AG09319 (cell line): ENCODE measurements around the gene TEPSIN.

ENCODE experiments used
- DNase-seq: peaks from one replicate; pipeline ENCODE4 v3.0.0-alpha.2; 2010; ENCODE audit warnings: low read depth; ENCODE audit errors: extremely low read depth
- TF ChIP-seq, protein P1 (sequence below): IDR thresholded peaks from 2 replicates; pipeline ENCODE4 v1.5.1; 2011; ENCODE audit warnings: low read depth, mild to moderate bottlenecking, inconsistent platforms, low read length, moderate library complexity

Gene TEPSIN

DNA sequence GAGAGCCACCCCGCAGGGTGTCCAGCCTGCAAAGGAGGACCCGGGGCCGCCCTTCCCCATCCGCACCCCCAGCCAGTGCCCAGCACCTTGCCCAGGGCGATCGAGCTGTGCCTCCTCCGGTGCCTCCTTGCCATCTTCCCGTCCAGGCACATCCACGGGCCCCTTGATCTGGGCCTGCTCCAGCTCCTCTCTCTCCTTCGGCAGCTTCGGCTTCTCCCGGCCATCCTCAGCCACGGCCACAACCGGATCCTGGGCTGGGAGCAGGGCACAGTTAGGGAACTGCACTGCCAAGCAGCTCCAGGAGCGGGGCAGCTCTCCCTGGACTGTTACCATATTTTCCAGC, 14.1 kb upstream of the TEPSIN start:
- TF ChIP-seq, protein P1, sequence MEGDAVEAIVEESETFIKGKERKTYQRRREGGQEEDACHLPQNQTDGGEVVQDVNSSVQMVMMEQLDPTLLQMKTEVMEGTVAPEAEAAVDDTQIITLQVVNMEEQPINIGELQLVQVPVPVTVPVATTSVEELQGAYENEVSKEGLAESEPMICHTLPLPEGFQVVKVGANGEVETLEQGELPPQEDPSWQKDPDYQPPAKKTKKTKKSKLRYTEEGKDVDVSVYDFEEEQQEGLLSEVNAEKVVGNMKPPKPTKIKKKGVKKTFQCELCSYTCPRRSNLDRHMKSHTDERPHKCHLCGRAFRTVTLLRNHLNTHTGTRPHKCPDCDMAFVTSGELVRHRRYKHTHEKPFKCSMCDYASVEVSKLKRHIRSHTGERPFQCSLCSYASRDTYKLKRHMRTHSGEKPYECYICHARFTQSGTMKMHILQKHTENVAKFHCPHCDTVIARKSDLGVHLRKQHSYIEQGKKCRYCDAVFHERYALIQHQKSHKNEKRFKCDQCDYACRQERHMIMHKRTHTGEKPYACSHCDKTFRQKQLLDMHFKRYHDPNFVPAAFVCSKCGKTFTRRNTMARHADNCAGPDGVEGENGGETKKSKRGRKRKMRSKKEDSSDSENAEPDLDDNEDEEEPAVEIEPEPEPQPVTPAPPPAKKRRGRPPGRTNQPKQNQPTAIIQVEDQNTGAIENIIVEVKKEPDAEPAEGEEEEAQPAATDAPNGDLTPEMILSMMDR = no peak
- no peak for DNase-seq

DNA sequence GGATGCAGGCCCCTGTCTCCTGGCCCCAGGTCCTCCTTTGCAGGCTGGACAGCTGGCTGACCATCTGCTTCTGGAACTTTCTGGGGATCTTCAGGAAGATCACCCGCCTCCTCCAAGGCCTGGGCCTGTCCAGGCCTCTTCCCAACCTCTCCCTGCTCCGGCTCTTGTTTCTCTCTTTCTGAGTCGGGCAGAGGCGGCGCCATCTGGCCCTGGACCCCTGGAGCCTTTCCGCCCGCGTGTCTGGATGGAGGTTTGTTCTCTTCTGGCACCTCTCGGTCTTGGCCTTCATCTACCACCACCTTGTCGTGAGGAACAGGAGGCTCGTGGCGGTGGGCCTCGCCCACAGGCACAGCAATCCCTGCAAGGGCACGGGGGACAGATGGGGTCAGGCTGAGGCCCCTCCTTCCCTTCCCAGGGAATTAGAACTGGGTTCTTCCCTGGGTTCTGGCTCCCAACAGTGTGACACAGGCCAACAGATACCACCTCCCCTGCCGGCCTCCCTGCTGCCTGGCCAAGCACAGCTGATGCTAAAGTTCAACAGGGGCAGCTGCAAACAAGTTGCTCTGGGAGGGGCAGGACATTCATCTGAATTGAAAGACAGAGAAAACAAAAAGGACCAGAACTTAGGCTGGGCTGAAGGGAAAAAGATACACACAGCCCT, 13.6 kb upstream of the TEPSIN start:
- TF ChIP-seq, protein P1 = no peak
- no peak for DNase-seq

DNA sequence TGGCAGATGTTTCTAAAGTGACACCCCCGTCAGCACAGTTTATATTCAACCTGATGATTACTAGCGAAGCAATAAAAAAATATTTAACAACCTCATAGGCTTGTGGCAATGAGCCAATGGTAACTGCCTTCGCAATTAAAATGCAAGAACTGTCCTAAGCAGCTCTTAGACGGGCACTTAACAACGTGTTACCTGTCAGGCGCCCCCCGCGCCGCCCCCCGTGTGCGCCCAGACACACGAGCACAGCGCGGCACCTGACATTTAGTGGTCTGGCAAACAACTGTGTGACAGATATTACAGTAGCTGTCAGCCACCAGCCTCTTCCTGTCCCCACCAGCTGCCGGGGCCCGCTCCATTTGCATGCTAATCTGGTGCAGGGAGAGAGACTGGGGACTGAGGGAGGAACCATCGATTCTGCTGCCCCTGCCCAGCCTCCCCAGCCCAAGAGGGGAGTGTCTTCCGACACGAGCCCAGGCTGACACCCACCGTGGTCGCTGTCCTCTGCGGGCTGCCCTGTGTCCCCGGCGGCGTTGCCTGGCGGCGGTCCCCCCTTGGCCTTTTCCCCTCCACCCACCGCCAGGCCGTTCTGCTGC, 12.9 kb upstream of the TEPSIN start:
- DNase-seq = no peak
- TF ChIP-seq, protein P1 = no peak

DNA sequence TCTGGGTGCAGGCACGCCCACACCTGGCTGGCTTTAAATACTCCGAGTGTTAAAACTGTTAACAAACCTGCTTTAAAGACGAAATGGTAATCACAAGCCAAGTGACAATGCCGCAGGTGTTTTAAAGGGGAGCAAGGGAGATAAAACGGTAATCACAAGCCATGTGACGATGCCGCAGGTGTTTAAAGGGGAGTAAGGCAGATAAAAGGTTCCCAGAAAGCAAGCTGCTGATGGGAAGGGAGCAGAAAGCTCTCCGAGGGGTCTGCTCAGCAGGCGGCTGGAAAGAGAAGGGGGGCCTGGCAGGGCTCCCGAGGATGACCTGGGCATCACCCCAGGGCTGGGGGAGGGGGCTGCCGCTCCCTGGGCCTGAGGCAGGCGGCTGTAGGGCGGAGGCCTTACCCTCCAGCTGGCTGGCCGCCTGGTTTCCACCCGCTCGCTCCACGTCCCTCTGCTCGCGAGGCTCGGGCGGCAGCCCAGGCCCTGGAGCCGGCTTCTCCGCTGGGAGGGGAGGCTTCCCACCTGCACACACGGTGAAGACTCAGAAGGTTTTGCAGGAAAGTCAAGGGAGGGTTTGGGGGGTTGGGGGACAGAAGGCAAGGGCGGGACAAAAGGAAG, 12.3 kb upstream of the TEPSIN start:
- no peak for DNase-seq
- TF ChIP-seq, protein P1 = no peak

DNA sequence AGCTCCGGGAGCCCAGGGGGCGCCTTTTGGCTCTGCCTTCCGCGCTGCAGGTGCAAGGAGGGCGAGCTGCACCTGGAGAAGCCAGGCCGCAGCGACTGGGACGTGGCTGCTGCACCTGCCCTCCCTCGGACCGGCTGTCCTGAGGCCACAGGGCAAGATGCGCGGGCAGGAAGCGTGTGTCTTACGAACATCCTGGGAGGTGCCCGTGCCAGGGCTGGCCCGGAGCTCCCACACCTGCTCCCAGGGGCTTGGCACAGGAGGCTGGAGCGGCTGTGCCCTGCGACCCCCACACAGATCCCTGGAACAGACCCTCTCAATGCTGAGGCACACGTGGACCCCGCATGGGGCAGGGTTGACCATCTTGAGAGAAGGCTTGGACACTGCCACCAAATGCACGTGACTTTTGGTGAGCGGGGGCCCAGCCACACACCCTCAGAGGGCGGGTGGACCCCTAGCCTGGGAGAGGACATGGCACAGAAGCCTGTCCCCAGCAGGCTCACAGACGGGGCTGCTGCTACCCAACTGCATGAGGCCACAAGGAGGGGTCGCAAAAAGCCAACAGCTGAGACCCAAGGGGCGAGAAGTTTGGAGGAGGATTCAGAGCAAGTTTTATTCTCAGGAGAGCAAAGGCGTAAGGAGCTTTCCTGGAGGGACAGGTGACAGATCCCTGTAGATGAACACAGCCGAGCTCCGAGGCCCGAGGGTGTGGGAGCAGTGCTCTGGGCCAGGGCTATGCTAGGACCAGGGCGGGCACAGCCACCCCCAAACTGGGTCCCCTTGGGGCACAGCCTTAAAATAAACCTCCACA, 11.6 kb upstream of the TEPSIN start:
- TF ChIP-seq, protein P1 = no peak
- DNase-seq = no peak

DNA sequence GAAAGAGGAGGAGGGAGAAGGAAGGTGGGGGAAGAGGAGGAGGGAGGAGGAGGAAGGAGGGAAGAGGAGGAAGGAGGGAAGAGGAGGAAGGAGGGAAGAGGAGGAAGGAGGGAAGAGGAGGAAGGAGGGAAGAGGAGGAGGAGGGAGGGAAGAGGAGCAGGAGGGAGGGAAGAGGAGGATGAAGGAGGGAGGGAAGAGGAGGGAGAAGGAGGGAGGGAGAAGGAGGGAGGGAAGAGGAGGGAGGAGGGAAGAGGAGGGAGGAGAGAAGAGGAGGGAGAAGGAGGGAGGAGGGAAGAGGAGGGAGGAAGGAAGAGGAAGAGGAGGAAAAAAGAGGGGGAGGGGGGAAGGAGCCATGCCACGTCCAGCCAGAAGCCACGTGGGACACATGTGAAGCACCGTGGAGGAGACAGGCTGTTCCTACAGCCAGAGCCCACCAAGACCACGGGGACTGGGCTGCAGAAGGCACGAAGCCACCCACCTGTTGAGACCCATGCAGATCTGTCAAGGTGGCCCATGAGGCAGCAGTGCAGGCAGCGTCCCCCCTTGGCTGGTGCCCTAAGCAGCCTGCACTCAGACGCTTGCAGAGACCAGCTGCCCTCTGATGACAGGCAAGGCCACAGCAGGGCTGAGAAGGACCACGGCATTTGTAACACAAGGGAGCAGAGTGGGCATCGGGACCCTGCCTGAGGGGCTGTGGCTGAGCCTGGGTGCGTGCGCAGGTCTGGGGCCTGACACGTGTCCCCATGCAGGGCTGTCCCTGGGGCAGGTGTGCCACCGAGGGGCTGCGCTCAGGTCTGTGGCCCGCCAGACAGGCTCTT, 10.6 kb upstream of the TEPSIN start:
- TF ChIP-seq, protein P1 = no peak
- DNase-seq = no peak
